GM19395 (cell line): Measurements from ENCODE around the gene G6PC2.

Experiments
- ATAC-seq: cut with Tn5 transposase; IDR thresholded peaks from one replicate; pipeline ENCODE4 v1.9.1; 2021; ENCODE audit warnings: mild to moderate bottlenecking, moderate library complexity; ENCODE audit not compliant: unreplicated experiment

G6PC2 gene

GRCh38 chr2:168941297-168941696 is 40.2 kb downstream of the G6PC2 start:
- no peak for ATAC-seq

DNA sequence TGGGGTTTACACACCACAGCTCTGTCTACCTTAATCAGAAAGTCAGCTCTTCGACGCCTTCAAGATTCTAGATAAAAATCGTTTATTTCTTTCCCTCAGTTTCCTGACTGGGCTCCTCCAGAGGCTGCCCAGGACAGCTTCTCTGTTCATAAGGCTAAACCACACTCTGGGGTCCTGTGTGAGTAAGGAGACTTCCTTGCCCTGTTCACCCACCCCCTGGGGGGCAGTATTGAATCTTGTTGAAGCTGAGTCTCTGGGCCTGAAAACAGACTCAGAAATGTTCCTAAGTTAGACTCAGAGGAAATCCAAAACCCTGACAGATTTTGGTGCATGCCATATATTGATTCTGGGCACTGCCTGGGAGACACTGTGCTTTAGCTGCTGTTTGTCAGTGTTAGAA is 43.0 kb downstream of the G6PC2 start:
- ATAC-seq, result no peak

GRCh38 chr2:168945508-168945907 is 44.4 kb downstream of the G6PC2 start:
- ATAC-seq, result no peak

GRCh38 chr2:168948621-168949212 is 47.6 kb downstream of the G6PC2 start:
- ATAC-seq, result peak; percentile 69

DNA sequence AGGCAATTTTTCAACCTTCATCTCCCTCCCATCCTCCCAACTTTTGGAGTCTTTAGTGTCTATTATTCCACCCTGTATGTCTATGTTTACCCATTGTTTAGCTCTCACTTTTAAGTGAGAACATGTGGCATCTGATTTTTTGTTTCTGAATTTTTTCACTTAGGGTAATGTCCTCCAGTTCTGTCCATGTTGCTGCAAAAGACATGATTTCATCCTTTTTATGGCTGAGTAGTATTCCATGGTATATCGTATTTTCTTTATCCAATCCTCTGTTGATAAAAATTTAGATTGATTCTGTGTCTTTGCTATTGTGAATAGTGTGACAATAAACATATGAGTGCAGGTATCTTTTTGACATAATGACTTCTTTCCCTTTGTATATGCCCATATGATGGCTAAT is 48.2 kb downstream of the G6PC2 start:
- no peak for ATAC-seq

- no peak for ATAC-seq
Observed at GRCh38 chr2:168951871-168952270, 50.8 kb downstream of the G6PC2 start.

GRCh38 chr2:168952424-168952823 is 51.3 kb downstream of the G6PC2 start:
- ATAC-seq, result no peak

GRCh38 chr2:168954256-168954655 is 53.2 kb downstream of the G6PC2 start:
- ATAC-seq, result no peak

DNA sequence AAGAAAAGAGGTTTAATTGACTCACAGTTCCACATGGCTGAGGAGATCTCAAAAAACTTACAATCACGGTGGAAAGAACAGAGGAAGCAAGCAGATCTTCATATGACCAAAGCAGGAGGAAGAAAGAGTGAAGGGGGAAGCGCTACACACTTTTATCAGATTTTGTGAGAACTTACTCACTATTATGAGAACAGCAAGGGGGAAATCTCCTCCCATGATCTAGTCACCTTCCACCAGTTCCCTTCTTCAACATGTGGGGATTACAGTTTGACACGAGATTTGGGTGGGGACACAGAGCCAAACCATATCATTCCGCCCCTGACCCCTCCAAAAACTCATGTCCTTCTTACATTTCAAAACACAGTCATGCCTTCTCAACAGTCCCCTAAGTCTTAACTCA is 54.2 kb downstream of the G6PC2 start:
- ATAC-seq, result no peak

- no peak for ATAC-seq
Observed at GRCh38 chr2:168956392-168956791, 55.3 kb downstream of the G6PC2 start.
